Measurements from ENCODE around the gene AGO3.
"Not testable (repeated sequence)": the region's sequence is repeated elsewhere in the genome, so short reads cannot be mapped to it uniquely, and the experiment has no call there.

The AGO3 gene

DNA sequence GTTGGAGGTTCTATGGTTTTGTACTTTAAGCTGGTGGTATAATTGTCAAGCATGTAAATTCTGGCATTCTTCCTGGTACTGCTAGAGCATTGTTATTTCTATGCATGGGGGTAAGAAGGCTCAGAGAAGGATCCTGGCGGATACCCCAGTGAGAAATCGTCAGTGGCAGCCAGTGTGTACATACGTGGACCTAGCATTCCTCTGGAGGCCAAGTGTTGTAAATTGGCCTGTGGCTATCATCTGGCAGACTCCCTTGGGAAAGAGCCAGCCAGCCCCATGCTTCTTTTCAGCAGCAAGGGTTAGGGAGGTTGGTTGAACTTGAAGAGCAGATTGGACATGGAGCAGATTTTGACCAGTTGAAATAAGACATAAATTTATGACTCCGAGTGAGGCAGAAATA is 5.2 kb upstream of the AGO3 start:
- DNase-seq, result peak; percentile 43

- DNase-seq, result no peak
These were observed 3.4 kb upstream of the AGO3 start for GRCh38 chr1:35927472-35927871.

DNA sequence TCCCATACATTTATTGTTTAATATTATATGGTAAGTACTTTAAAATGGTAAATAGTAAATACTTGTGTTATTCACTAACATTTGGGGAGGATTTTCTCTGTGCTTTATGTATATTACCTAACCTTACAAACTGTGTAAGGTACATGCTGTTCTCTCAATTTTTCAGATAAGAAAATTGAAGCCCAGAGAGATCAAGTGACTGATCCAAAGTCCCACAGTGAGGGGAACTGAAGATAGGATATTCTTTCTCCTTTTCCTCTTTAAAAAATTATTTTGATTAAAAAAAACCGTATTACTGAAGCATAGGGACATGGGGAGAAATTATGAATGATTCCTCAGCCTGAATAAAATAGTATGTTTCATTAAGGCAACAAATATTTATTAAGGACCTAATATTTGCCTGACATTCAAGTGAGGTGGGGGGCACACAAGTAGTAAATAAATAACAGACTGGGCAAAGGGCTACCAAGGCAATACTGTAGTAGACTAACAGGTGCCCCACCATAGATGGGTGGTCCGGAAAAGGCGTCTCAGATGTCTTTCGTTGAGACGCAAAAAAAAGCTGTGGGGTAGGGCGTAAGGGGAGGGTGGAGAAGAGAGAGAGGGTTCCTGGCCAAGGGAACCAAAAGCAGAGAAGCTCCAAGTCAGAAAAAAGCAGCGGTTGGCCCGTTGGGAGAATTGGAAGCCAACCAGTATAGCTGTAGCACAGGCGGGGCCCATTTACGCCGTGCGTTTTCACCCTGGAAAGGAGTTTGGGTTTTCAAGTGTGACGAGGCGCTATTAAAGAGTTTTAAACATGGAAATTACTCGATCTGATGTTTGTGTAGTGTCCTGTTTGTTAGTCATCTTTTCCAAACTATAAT is 944 bp upstream of the AGO3 start:
- peak; percentile 42 for DNase-seq

DNA sequence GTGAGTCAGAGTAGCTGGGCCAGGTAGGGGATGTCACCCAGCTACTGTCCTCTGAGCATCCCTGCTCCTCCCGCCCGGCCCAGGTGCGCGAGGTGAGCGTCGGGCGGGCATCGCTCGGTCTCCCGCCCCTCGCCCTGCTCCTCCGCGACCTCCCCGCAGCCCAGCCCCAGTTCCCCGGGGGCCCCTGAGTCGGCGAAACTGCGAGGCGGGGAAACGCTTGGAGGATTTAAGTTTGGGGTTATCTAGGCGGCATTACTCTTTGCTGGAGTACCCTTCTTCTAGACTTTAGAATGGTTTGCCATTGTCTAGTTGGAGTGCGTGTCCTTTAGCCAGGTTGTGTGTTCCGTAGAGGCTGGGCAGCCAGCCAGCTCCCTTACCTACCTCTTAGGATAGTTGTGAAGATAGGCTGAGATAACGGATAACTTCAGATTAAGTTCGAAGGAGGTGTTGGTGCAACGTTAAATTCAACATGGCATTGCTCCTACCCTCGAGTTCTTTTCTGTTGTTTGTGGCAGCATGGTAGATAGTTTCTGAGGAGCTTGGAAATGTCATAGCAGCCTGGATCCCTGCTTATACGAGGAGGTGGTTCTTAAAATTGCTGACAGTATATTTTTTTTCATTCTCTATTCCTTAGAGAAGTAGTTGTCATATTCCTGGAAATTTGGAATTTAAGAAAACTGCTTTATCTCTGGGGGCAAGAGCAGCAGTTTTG is 697 bp downstream of the AGO3 start:
- DNase-seq, result peak; percentile 3

DNA sequence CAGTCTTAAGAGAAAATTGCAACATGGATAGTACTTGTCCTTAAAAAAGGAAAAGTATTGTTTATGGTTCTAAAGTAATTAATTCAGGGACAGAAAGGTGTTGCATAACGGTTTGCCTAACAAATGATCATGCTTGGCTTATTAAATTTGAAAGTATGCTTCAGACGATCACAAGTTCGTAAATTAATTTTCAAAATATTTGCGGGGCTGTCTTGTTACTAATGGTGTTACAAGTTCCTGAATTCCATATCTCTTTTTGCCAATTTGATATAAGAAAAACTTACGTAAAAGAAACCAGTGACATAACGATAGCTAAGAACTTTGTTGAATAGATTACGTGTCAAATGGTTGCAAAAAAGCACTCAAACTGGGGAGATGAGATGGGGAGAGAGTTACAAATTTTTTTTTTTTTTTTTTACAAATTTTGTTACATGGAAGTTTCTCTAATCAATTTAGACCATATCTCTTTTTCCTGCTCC is 1.3 kb downstream of the AGO3 start:
- no peak for DNase-seq

GRCh38 chr1:35932941-35933340 is 2.0 kb downstream of the AGO3 start:
- no peak for DNase-seq

- peak; percentile 54 for DNase-seq
These were observed 4.8 kb downstream of the AGO3 start for GRCh38 chr1:35935442-35936388.

- no peak for DNase-seq
These were observed 5.9 kb downstream of the AGO3 start for GRCh38 chr1:35936838-35937237.

- DNase-seq, result no peak
These were observed 8.6 kb downstream of the AGO3 start for GRCh38 chr1:35939484-35939883.

DNA sequence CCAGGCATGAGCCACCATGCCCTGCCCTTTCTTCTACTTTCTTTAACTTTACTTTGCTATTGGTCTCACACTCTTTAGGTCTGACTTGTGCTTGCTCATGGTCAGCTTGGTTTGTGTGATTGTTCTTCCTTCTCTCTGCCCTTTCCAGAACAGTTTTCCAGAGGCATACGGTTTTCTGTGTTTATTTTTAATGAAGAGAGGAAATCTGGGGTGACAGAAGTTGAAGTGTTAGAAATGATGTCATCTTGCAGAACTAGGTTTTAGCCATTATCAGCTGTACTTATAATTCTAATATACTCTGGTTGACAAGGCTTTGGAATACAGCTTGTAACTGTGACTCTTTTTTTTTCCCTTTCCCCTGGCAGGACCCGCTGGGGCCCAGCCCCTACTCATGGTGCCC is 14.4 kb downstream of the AGO3 start:
- no peak for DNase-seq

- DNase-seq, result no peak
These were observed 16.6 kb downstream of the AGO3 start for GRCh38 chr1:35947547-35947946.

GRCh38 chr1:35958558-35958957 is 27.7 kb downstream of the AGO3 start:
- DNase-seq, result no peak

- DNase-seq, result no peak
These were observed 28.4 kb downstream of the AGO3 start for GRCh38 chr1:35959304-35959703.

GRCh38 chr1:35962952-35963351 is 32.0 kb downstream of the AGO3 start:
- DNase-seq, result no peak

GRCh38 chr1:35964277-35964676 is 33.4 kb downstream of the AGO3 start:
- not testable (repeated sequence) for DNase-seq

- DNase-seq, result no peak
These were observed 37.5 kb downstream of the AGO3 start for GRCh38 chr1:35968396-35968795.

- no peak for DNase-seq
These were observed 40.7 kb downstream of the AGO3 start for GRCh38 chr1:35971601-35972000.

DNA sequence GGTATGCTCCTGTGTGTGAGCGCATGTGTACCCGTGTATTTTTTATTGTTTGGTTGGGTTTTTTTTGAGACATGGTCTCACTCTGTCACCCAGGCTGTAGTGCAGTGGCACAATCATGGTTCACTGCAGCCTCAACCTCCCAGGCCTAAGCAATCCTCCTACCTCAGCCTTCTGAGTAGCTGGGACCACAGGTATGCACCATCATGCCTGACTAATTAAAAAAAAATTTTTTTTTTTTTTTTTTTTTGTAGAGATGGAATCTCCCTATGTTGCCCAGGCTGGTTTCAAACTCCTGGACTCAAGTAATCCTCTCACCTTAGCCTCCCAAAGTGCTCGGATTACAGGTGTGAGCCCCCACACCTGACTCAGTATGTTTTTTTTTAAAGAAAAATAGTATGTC is 41.7 kb downstream of the AGO3 start:
- DNase-seq, result not testable (repeated sequence)

GRCh38 chr1:35980090-35980489 is 49.2 kb downstream of the AGO3 start:
- no peak for DNase-seq

- DNase-seq, result no peak
These were observed 57.3 kb downstream of the AGO3 start for GRCh38 chr1:35988237-35988636.

GRCh38 chr1:36006941-36007500 is 76.1 kb downstream of the AGO3 start:
- DNase-seq, result no peak

DNA sequence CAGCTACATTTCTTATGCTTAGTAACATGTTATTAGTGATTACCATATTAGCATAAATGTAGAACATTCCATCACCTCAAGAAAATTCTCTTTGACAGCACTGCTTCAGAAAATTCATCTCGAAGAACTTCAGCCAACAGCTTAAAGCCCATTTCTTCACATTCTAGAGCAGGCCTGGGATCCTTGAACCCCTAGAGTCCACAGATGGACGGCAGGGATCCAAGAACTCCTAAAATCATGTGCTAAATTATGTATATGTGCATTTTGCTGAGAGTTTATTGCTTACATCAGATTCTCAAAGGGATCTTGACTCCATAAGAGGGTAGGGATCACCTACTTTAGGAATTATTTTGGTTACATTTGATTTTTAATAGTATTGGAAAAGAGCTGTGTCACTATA is 76.8 kb downstream of the AGO3 start:
- no peak for DNase-seq

All from fibroblast of skin of abdomen (primary cell).